OCI-LY7 (cell line): Measurements from ENCODE around the gene KRT79.

ENCODE experiments used
- EZH2phosphoT487 ChIP-seq: fragments of 200-600 bp; sonication (generic); IDR thresholded peaks from 2 replicates; pipeline ENCODE4 v1.6.1; 2018; ENCODE audit warnings: low read depth, borderline replicate concordance, mild to moderate bottlenecking, mixed run types, antibody characterized with exemption, low read length, moderate library complexity, mixed read lengths
- TF ChIP-seq, protein P1 (sequence below): fragments of 200-600 bp; sonication (generic); conservative IDR thresholded peaks from 2 replicates; pipeline ENCODE4 v1.5.1; 2014; ENCODE audit warnings: mild to moderate bottlenecking, antibody characterized with exemption, low read length, moderate library complexity, mixed read lengths

DNA sequence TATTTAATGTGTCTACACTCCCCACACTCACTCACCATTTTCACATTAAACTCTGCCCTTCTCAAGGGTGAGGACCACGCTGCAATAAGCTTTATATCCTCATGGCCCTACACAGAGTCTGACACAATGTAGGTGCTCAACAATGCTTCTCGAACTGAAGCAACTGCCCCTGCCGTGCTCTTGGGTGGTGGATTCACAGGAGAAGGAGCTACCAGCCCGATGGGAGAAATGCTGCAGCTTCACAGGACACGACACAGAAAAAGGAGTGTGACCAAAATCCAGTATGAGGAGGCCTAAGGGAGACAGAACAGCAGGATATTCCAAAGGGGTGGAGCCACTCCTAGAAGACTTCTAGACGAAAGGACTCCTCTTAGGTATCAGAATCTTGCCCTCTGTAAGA is 31.7 kb downstream of the KRT79 start:
- no peak for TF ChIP-seq EZH2phosphoT487
- TF ChIP-seq, protein P1, sequence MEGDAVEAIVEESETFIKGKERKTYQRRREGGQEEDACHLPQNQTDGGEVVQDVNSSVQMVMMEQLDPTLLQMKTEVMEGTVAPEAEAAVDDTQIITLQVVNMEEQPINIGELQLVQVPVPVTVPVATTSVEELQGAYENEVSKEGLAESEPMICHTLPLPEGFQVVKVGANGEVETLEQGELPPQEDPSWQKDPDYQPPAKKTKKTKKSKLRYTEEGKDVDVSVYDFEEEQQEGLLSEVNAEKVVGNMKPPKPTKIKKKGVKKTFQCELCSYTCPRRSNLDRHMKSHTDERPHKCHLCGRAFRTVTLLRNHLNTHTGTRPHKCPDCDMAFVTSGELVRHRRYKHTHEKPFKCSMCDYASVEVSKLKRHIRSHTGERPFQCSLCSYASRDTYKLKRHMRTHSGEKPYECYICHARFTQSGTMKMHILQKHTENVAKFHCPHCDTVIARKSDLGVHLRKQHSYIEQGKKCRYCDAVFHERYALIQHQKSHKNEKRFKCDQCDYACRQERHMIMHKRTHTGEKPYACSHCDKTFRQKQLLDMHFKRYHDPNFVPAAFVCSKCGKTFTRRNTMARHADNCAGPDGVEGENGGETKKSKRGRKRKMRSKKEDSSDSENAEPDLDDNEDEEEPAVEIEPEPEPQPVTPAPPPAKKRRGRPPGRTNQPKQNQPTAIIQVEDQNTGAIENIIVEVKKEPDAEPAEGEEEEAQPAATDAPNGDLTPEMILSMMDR: no peak
